GM19328 (cell line): ENCODE results near the gene HCN1.
"Not testable (repeated sequence)": the region's sequence is repeated elsewhere in the genome, so short reads cannot be mapped to it uniquely, and the experiment has no call there.

Experiments used
- ATAC-seq: cut with Tn5 transposase; IDR thresholded peaks from one replicate; pipeline ENCODE4 v1.9.1; 2021; ENCODE audit warnings: mild to moderate bottlenecking, moderate library complexity; ENCODE audit not compliant: unreplicated experiment

The HCN1 gene

GRCh38 chr5:45312627-45313026, 383.6 kb downstream of the HCN1 start:
- ATAC-seq = not testable (repeated sequence)

- no peak for ATAC-seq
Measured at GRCh38 chr5:45295231-45295630, 400.9 kb downstream of the HCN1 start.

DNA sequence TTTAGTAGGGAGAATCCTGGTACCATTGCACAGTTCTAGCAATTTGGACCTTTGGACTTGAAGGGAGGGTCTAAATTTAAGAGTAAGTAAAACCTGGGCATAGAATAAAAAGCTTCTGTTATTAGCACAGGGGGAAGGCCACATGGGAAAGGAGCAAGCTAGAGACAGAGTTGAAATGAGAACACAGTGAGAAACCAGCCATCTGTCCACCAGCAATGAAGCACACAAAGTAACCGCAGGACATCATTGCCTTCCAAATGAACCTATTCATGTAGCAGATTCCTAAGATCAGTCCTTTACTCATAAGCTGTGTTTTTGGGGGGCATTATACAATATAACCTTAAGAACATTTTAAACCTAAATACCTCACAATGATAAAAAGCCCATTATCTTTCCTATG, 407.4 kb downstream of the HCN1 start:
- no peak for ATAC-seq

DNA sequence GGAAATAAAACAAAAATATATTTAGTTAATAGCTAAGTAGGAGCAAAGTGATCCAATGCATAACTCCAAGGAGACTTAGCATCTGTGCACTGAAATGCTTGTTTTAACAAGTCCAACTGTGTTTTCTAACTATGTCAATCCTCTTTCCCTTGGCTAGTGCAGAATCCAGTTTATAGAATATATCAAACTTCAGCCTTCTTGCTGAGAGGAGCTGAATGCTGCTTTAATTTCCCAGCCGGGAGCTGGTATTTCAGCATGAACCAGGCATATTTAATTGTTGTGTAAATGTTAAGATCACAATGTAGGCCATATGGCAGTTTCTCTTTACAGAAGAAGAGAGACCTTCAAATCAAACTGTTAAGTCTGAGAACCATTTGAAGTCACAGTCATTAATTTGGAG, 411.7 kb downstream of the HCN1 start:
- ATAC-seq = no peak

- ATAC-seq = no peak
Measured at GRCh38 chr5:45281081-45281480, 415.1 kb downstream of the HCN1 start.

- no peak for ATAC-seq
Measured at GRCh38 chr5:45279109-45279508, 417.1 kb downstream of the HCN1 start.

- ATAC-seq = no peak
Measured at GRCh38 chr5:45277860-45278259, 418.3 kb downstream of the HCN1 start.

DNA sequence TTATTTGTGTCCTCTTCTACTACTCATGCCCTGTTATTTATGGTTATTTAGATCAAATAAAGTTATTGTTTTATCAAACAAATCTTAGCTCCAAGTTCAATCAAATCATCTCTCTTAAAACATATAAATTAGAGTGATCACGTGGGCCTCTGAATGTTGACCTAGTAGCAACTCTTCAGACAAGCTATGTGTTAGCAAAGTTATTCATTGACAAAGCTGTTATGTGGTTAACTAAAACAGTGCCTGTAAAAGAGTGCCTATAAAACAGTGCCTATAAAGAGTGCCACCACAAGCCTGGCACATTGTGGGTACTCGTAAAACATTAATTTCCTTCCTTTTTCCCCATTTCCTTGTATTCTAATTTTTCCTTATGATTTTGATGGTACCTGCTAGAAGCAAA, 421.9 kb downstream of the HCN1 start:
- ATAC-seq = no peak

GRCh38 chr5:45271626-45272025, 424.6 kb downstream of the HCN1 start:
- ATAC-seq = no peak

GRCh38 chr5:45264447-45264846, 431.7 kb downstream of the HCN1 start:
- ATAC-seq = no peak

DNA sequence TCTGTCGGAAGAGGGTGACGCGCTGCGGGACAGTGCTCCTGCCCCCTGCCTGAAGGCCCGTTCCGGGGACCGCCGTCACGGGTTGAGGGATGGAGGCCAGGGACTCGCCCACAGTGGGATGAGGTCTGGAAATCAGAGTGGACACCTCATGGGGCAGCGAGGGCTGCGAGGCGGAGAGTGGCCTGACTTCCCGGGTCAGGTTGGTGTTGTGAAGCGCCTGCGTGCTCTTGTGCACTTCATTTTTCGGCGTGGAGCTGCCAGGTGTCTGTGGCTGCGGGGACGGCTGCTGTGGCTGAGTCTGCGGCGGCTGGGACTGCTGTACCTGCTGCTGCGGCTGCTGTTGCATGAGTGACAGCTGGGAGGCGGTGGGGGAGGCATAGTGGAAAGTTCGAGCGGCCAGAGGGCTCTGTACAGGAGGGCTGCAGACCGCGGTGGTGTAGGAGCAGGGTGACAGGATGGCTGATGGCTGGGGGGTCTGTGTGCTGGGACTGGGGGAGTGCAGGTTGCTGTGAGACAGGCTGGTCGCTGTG, 434.1 kb downstream of the HCN1 start:
- no peak for ATAC-seq

GRCh38 chr5:45261125-45261524, 435.1 kb downstream of the HCN1 start:
- no peak for ATAC-seq

DNA sequence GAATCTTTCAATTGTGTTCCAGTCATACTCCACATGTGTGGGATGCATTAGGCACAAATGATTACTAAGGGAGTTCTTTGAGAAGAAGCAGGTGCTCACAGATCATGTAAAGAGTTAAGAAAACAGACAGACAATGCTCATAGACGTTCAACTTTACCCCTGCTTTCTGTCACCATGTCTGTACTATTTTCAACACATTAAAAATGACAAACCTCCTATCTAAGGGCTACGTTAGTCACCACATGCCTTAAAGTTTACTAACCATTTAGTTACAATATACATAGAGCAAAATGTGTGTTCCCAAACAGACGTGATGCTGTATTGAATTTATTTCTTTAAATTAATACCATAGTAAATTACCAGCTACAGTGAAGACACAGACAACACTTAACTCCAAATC, 435.9 kb downstream of the HCN1 start:
- no peak for ATAC-seq

DNA sequence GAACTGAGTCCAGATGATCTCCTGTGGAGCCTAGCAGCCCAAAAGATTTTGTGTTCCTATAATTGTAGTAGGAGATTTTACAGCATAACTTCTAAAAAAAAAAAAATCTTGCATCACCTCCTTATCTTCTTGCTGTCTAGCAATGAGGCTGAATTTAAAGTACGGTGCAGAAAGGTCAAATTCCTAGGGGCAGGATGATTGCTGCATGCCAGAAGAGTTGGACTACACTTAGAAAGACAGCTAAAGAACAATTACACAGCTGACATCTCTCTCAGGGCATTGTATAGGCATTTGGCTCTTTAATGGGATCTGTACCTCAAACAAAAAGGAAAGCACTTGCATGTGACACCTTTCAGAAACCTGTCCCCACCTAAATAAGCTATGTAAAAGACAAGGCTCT, 443.2 kb downstream of the HCN1 start:
- no peak for ATAC-seq

- no peak for ATAC-seq
Measured at GRCh38 chr5:45252541-45252940, 443.6 kb downstream of the HCN1 start.

DNA sequence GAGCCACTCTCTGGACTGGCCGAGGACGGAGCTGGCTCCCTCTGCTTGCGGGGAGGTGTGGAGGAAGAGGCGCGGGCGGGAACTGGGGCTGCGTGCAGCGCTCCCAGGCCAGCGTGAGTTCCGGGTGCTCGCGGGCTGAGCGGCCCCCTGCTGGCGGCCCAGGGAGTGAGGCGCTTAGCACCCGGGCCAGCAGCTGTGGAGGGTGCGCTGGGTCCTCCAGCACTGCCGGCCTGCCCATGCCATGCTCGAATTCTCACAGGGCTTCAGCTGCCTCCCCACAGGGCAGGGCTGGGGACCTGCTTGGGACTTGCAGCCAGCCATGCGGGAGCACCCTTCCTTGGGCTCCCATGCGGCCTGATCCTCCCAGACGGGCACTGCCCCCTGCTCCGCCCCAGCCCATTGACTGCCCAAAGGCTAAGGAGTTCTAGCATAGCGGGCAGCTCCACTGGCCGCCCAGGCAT, 470.6 kb downstream of the HCN1 start:
- no peak for ATAC-seq

DNA sequence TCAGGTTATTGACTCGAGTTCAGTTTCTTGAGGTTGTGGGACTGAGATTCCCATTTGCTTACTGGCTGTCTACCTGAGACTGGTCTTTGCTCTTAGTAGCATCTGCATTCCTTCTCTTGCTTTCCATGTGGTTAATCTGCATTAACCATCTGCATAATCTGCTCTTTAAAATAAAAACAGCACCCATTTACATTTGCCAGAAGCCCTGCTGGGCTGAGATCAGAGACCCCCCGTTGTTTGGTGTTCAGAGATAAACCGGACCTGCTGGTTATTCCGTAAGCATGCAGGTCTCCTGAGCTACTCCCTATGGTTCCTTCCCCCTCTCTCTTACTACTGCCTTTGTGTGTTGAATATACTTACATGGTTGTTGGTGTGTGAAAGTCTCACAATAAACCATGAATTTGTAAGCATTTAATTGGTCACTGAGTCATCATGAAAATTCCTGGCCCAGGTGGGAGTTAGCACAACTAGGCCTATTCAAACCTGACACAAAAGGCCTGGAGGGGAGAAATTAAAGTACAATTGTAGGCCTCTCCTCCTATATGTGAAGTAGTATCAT, 490.7 kb downstream of the HCN1 start:
- no peak for ATAC-seq
